ENCODE measurements around the gene PRDX2. TPM values are rescaled to one million over a fixed set of nuclear protein-coding genes. Genes with fewer than 3 reads are reported as not detected.
A peak's percentile ranks its signal among the peaks of the same experiment; 100 is the strongest.

PRDX2 gene
- total RNA-seq, 1 experiment from 2014 or later: 406 TPM

- no TSS peak for BruUV-seq (replicated peaks)
- TF ChIP-seq EZH2 (IDR thresholded peaks at IDR 0.05; ENCODE audit: borderline replicate concordance, low read depth, low read length, poor library complexity, severe bottlenecking): no peak
- TF ChIP-seq, protein P1, sequence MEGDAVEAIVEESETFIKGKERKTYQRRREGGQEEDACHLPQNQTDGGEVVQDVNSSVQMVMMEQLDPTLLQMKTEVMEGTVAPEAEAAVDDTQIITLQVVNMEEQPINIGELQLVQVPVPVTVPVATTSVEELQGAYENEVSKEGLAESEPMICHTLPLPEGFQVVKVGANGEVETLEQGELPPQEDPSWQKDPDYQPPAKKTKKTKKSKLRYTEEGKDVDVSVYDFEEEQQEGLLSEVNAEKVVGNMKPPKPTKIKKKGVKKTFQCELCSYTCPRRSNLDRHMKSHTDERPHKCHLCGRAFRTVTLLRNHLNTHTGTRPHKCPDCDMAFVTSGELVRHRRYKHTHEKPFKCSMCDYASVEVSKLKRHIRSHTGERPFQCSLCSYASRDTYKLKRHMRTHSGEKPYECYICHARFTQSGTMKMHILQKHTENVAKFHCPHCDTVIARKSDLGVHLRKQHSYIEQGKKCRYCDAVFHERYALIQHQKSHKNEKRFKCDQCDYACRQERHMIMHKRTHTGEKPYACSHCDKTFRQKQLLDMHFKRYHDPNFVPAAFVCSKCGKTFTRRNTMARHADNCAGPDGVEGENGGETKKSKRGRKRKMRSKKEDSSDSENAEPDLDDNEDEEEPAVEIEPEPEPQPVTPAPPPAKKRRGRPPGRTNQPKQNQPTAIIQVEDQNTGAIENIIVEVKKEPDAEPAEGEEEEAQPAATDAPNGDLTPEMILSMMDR (conservative IDR thresholded peaks at IDR 0.05; ENCODE audit: low read depth, low read length): no peak
- no peaks in the 10 kb centered on the region for H3K9me3 ChIP-seq (ENCODE audit: low read depth, low read length, poor library complexity, severe bottlenecking)
- DNase-seq (ENCODE audit: low spot score): peak; percentile 97
- peaks cover 16% of the 10 kb centered on the region for H3K36me3 ChIP-seq (ENCODE audit: insufficient read depth, low read length, poor library complexity, severe bottlenecking)
- H3K4me3 ChIP-seq (ENCODE audit: low read depth, low read length, poor library complexity, severe bottlenecking): peak within 1 kb of the TSS; percentile 91
- H3K27me3 ChIP-seq (replicated peaks; ENCODE audit: insufficient read depth, low read depth, low read length, poor library complexity): no peaks in the 10 kb centered on the region
- peak within 1 kb of the TSS; percentile 89 for H3K27ac ChIP-seq (ENCODE audit: low read depth, low read length, poor library complexity, severe bottlenecking)
- ChIA-PET CTCF (no interaction called here), POLR2A (ENCODE audit: low non-redundant PET) (no interaction called here)
- peaks cover 9% of the 10 kb centered on the region for H3K4me1 ChIP-seq (ENCODE audit: insufficient read depth, low read length, poor library complexity, severe bottlenecking)
- intact Hi-C loops (cut with micrococcal nuclease; ENCODE audit: unreplicated experiment): no loop called here
Measured at GRCh38 chr19:12806242-12807081, 4.9 kb upstream of the PRDX2 start, which contains the start of gene RNASEH2A. Gene RNASEH2A (plus strand): TSS chr19:12806584. CDS start chr19:12806674, 90 bp downstream.

DNA sequence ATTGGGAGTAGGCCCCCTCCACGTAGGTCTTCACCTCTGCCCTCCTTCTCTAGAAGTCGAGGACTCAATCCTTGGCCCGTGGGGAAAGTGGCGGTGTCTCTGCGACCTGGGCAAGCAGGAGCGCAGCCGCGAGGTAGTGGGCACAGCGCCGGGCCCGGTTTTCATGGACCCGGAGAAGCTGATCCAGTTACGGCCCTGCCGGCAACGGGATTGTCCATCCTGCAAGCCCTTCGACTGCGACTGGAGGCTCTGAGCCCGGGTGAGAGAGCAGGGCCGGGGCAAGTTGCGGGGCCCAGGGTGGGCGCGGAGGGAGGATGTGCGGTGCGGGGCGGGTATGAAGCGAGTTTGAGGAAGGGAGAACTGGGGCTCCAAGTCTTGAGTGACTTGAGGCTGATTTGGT, 2.5 kb upstream of the PRDX2 start:
- ChIA-PET POLR2A (ENCODE audit: low non-redundant PET) (no interaction called here), CTCF (no interaction called here)
- H3K27me3 ChIP-seq (replicated peaks; ENCODE audit: insufficient read depth, low read depth, low read length, poor library complexity): no peaks in the 10 kb centered on the region
- intact Hi-C loops (cut with micrococcal nuclease; ENCODE audit: unreplicated experiment): no loop called here
- no peak overlapping the region for H3K4me3 ChIP-seq (ENCODE audit: low read depth, low read length, poor library complexity, severe bottlenecking)
- no peak for DNase-seq (ENCODE audit: low spot score)
- TF ChIP-seq EZH2 (IDR thresholded peaks at IDR 0.05; ENCODE audit: borderline replicate concordance, low read depth, low read length, poor library complexity, severe bottlenecking): no peak
- TF ChIP-seq, protein P1 (conservative IDR thresholded peaks at IDR 0.05; ENCODE audit: low read depth, low read length): no peak
- H3K4me1 ChIP-seq (ENCODE audit: insufficient read depth, low read length, poor library complexity, severe bottlenecking): peaks cover 18% of the 10 kb centered on the region
- no peak overlapping the region for H3K27ac ChIP-seq (ENCODE audit: low read depth, low read length, poor library complexity, severe bottlenecking)
- H3K9me3 ChIP-seq (ENCODE audit: low read depth, low read length, poor library complexity, severe bottlenecking): no peaks in the 10 kb centered on the region
- no TSS peak for BruUV-seq (replicated peaks)
- peaks cover 16% of the 10 kb centered on the region for H3K36me3 ChIP-seq (ENCODE audit: insufficient read depth, low read length, poor library complexity, severe bottlenecking)

GRCh38 chr19:12802267-12803106, 887 bp upstream of the PRDX2 start:
- intact Hi-C loops (cut with micrococcal nuclease; ENCODE audit: unreplicated experiment): loop anchor here (2.0 kb wide), 1 partner anchor 66 kb away; the partner anchor contains the start of gene GET3
- TF ChIP-seq, protein P1 (conservative IDR thresholded peaks at IDR 0.05; ENCODE audit: low read depth, low read length): no peak
- no peak for TF ChIP-seq EZH2 (IDR thresholded peaks at IDR 0.05; ENCODE audit: borderline replicate concordance, low read depth, low read length, poor library complexity, severe bottlenecking)
- CTCF ChIA-PET: interaction anchor here (1.4 kb wide), 1 partner anchor 45 kb away, joined by 3 read pairs; no protein-coding TSS in a partner anchor
- no peak for DNase-seq (ENCODE audit: low spot score)
- no peaks in the 10 kb centered on the region for H3K27me3 ChIP-seq (replicated peaks; ENCODE audit: insufficient read depth, low read depth, low read length, poor library complexity)
- POLR2A ChIA-PET (ENCODE audit: low non-redundant PET): interaction anchor here (0.6 to 1.0 kb wide), 2 partner anchors 10 to 511 kb away, joined by 3 read pairs; no protein-coding TSS in a partner anchor
- no peaks in the 10 kb centered on the region for H3K9me3 ChIP-seq (ENCODE audit: low read depth, low read length, poor library complexity, severe bottlenecking)
- H3K36me3 ChIP-seq (ENCODE audit: insufficient read depth, low read length, poor library complexity, severe bottlenecking): peaks cover 20% of the 10 kb centered on the region
- peak overlapping the region; percentile 87 for H3K27ac ChIP-seq (ENCODE audit: low read depth, low read length, poor library complexity, severe bottlenecking)
- H3K4me3 ChIP-seq (ENCODE audit: low read depth, low read length, poor library complexity, severe bottlenecking): peak overlapping the region; percentile 64
- peaks cover 18% of the 10 kb centered on the region for H3K4me1 ChIP-seq (ENCODE audit: insufficient read depth, low read length, poor library complexity, severe bottlenecking)
- no TSS peak for BruUV-seq (replicated peaks)

All from A673 (cell line).